Type B pancreatic cell (in vitro differentiated cells): ENCODE results near the gene PRMT7. TPM values are rescaled to one million over a fixed set of nuclear protein-coding genes. Genes with fewer than 3 reads are reported as not detected.

Experiments
- DNase-seq: peaks from one replicate; pipeline ENCODE4 v3.0.0; 2021; ENCODE audit warnings: mixed read lengths; ENCODE audit not compliant: unreplicated experiment; ENCODE audit errors: extremely low spot score
- H3K27ac Mint-ChIP-seq: 2 replicates; pipeline ENCODE4 v1.8.0; 2021; ENCODE audit warnings: mild to moderate bottlenecking, mixed read lengths
- H3K27me3 Mint-ChIP-seq: 2 replicates; pipeline ENCODE4 v1.8.0; 2021; ENCODE audit warnings: mixed read lengths
- H3K36me3 Mint-ChIP-seq: 2 replicates; pipeline ENCODE4 v1.8.0; 2021; ENCODE audit warnings: mixed read lengths
- H3K4me1 Mint-ChIP-seq: one replicate; pipeline ENCODE4 v1.8.0; 2021; ENCODE audit warnings: mixed read lengths; ENCODE audit not compliant: unreplicated experiment
- H3K4me3 Mint-ChIP-seq: 2 replicates; pipeline ENCODE4 v1.8.0; 2021; ENCODE audit warnings: mild to moderate bottlenecking, mixed read lengths
- H3K9me3 Mint-ChIP-seq: 2 replicates; pipeline ENCODE4 v1.8.0; 2021; ENCODE audit warnings: mixed read lengths
- total RNA-seq: library from RNA; stranded (reverse); gene quantifications from 2 replicates; pipeline ENCODE4 v1.2.1, GENCODE V29; 2021; ENCODE audit warnings: low replicate concordance
- TF ChIP-seq, protein P1 (sequence below): fragments of 200-600 bp; sonication (generic); conservative IDR thresholded peaks from 2 replicates; pipeline ENCODE4 v1.5.0; 2021; ENCODE audit warnings: antibody characterized with exemption, mild to moderate bottlenecking

The PRMT7 gene
- total RNA-seq, 1 donor from 2014 or later = 66.9 TPM

DNA sequence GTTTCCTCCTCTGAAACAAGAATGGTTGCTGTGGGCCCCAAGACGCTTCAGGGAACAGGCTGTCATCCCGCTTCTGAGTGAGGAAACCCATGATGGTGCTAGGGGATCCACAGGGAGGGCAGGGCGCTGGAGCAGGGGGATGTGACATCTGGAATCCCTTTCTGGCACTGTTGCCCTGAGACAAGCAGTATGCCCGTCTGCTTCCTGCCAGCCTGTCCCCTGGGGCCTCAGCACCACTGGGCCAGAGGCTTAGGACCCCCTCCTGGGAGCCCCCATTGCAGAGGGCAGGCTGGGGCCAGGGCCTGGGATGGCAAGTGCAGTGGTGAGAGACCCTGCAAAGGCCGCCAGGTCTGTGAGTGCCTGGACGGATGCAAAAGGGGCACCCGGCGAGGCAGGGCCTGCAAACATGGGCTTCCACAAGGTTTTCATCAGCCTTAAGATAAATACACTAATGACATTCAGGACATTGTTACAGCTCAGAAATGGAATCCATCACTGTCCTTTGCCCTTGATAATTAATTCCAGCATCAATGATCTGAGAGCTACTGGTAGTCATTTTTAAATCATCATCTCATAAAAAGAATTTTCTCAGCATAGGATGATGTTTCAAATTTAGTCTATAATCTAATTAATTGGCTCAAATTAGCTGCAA is 51.6 kb downstream of the PRMT7 start:
- TF ChIP-seq, protein P1, sequence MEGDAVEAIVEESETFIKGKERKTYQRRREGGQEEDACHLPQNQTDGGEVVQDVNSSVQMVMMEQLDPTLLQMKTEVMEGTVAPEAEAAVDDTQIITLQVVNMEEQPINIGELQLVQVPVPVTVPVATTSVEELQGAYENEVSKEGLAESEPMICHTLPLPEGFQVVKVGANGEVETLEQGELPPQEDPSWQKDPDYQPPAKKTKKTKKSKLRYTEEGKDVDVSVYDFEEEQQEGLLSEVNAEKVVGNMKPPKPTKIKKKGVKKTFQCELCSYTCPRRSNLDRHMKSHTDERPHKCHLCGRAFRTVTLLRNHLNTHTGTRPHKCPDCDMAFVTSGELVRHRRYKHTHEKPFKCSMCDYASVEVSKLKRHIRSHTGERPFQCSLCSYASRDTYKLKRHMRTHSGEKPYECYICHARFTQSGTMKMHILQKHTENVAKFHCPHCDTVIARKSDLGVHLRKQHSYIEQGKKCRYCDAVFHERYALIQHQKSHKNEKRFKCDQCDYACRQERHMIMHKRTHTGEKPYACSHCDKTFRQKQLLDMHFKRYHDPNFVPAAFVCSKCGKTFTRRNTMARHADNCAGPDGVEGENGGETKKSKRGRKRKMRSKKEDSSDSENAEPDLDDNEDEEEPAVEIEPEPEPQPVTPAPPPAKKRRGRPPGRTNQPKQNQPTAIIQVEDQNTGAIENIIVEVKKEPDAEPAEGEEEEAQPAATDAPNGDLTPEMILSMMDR = no peak
- Mint-ChIP-seq H3K27me3 (no peaks in the 10 kb centered on the region), H3K36me3 (peaks cover 3% of the 10 kb centered on the region), H3K4me3 (no peak overlapping the region), H3K27ac (no peak overlapping the region), H3K4me1 (peaks cover 20% of the 10 kb centered on the region), H3K9me3 (no peaks in the 10 kb centered on the region)
- DNase-seq = no peak

- Mint-ChIP-seq H3K4me1 (peaks cover 20% of the 10 kb centered on the region), H3K4me3 (no peak overlapping the region), H3K27me3 (no peaks in the 10 kb centered on the region), H3K9me3 (no peaks in the 10 kb centered on the region), H3K27ac (no peak overlapping the region), H3K36me3 (peaks cover 2% of the 10 kb centered on the region)
- no peak for DNase-seq
- TF ChIP-seq, protein P1 = no peak
Observed at GRCh38 chr16:68362947-68363657, 52.3 kb downstream of the PRMT7 start.

DNA sequence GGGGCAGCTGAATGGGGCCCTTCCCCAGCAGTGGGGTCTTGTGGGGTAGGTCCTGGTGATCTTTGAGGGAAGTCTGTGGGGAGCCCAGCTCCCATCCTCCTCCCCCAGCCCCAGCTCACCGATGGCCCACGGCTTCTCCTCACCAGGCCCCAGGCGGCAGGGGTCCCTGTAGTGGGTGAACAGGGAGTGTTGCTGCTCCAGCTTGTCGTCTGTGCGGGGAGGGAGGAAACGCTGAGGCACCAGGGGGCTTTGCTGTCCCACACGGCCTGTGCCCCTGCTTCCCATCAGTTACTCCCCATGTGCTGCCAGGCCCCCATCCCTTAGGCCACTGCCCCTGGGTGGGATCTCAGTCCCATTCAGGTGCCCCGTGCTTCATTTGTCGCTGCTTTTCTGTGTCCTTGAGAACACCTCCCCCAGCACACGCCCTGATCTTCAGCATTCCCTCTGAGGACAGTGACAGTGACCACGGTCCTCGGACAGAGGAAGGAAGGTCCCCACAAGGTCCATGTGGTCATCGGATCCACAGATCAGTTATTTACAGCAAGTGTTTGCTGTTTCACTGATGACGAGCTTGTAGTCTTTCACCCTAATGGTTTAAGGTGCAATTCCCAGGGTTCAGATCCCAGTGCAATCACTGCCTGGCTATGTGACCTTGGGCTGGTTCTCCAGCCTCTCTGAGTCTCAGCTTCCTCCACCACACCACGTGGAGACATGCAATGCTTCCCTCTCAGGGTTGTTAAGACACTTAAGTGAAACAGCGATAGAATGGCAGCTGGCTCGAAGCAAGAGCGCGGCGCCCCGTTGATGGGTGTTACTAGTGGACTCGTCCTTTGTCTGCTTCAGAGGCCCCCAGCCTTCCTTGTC is 53.1 kb downstream of the PRMT7 start:
- H3K27ac Mint-ChIP-seq = no peak overlapping the region
- no peaks in the 10 kb centered on the region for H3K9me3 Mint-ChIP-seq
- no peak overlapping the region for H3K4me3 Mint-ChIP-seq
- H3K36me3 Mint-ChIP-seq = no peaks in the 10 kb centered on the region
- H3K27me3 Mint-ChIP-seq = no peaks in the 10 kb centered on the region
- TF ChIP-seq, protein P1 = no peak
- H3K4me1 Mint-ChIP-seq = peaks cover 25% of the 10 kb centered on the region
- DNase-seq = no peak

GRCh38 chr16:68364561-68364998 is 53.8 kb downstream of the PRMT7 start:
- Mint-ChIP-seq H3K27me3 (no peaks in the 10 kb centered on the region), H3K9me3 (no peaks in the 10 kb centered on the region), H3K4me1 (peaks cover 25% of the 10 kb centered on the region), H3K27ac (no peak overlapping the region), H3K36me3 (no peaks in the 10 kb centered on the region), H3K4me3 (no peak overlapping the region)
- TF ChIP-seq, protein P1 = peak; percentile 28
- no peak for DNase-seq

DNA sequence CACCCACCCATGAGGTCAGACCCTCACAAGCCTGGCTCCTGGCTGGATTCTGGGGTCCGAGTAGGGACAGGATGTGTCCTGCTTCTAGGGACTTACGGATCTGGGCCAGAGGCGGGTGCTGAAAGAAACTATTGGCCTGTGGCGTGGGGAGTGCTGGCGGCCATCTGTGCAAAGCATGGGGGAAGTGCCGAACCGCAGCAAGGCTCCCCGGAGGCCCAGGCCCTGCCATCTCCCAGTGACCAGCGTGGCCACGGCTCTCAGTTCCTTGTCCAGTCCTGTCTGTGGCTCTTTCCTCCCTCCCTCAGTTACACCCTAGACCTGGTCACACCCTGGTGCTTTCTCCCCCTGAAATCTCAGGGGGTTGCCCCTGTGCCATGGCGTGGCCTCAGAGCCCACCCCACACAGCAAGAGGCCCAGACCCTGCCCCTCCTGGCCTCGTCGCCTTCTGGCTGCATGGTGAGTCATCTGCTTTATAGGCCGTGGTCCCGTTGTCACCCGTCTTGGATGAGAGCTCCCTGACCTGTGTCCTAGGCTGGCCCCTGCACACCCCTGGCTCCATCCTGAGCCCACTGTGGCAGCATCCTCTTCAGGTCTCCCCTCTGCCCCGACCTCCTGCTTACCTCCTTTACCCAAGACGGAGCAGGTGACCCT is 54.5 kb downstream of the PRMT7 start:
- Mint-ChIP-seq H3K36me3 (no peaks in the 10 kb centered on the region), H3K9me3 (no peaks in the 10 kb centered on the region), H3K27ac (no peak overlapping the region), H3K4me1 (peaks cover 24% of the 10 kb centered on the region), H3K27me3 (no peaks in the 10 kb centered on the region), H3K4me3 (no peak overlapping the region)
- no peak for DNase-seq
- TF ChIP-seq, protein P1 = no peak
